HepG2 (cell line): ENCODE data around the gene FGFR3. TPM values are rescaled to one million over a fixed set of nuclear protein-coding genes. Genes with fewer than 3 reads are reported as not detected.
A peak's percentile ranks its signal among the peaks of the same experiment; 100 is the strongest.

Source experiments
- ADNP ChIP-seq: sonication (generic); formaldehyde crosslinking; IDR thresholded peaks from 2 replicates; pipeline ENCODE4 v1.4.0; 2020; ENCODE audit warnings: missing genetic modification reagents
- ATRX ChIP-seq: sonication (generic); formaldehyde crosslinking; IDR thresholded peaks from 2 replicates; pipeline ENCODE4 v1.4.0; 2020; ENCODE audit warnings: missing genetic modification reagents, borderline replicate concordance
- BCL6 ChIP-seq: IDR thresholded peaks from 2 replicates; pipeline ENCODE4 v1.6.1; 2016; ENCODE audit warnings: missing genetic modification reagents, missing compliant biosample characterization
- DBP ChIP-seq: sonication (generic); formaldehyde crosslinking; IDR thresholded peaks from 2 replicates; pipeline ENCODE4 v1.4.0; 2020; ENCODE audit warnings: missing genetic modification reagents; ENCODE audit errors: not compliant biosample characterization
- FOXJ3 ChIP-seq: sonication (generic); formaldehyde crosslinking; IDR thresholded peaks from 2 replicates; pipeline ENCODE4 v1.4.0; 2020; ENCODE audit warnings: missing genetic modification reagents, mild to moderate bottlenecking, borderline replicate concordance
- FOXK2 ChIP-seq: fragments of 450-650 bp; IDR thresholded peaks from 2 replicates; pipeline ENCODE4 v1.6.1; 2016
- PCBP1 ChIP-seq: fragments of 200-400 bp; formaldehyde crosslinking; IDR thresholded peaks from 2 replicates; pipeline ENCODE4 v1.6.1; 2017; ENCODE audit warnings: mild to moderate bottlenecking, low read depth, low read length, borderline replicate concordance
- PHF8 ChIP-seq: sonication (generic); formaldehyde crosslinking; IDR thresholded peaks from 2 replicates; pipeline ENCODE4 v1.5.0; 2020; ENCODE audit warnings: missing genetic modification reagents
- POGK ChIP-seq: sonication (generic); formaldehyde crosslinking; conservative IDR thresholded peaks from 2 replicates; pipeline ENCODE4 v1.8.0; 2022; ENCODE audit warnings: mild to moderate bottlenecking, moderate library complexity, missing genetic modification reagents
- PRDM10 ChIP-seq: sonication (generic); formaldehyde crosslinking; IDR thresholded peaks from 2 replicates; pipeline ENCODE4 v1.4.0; 2020; ENCODE audit warnings: low read depth, missing genetic modification reagents
- SP5 ChIP-seq: IDR thresholded peaks from 2 replicates; pipeline ENCODE4 v1.6.1; 2016; ENCODE audit warnings: low read depth, borderline replicate concordance
- STAT6 ChIP-seq: sonication (generic); formaldehyde crosslinking; IDR thresholded peaks from 2 replicates; pipeline ENCODE4 v1.4.0; 2020; ENCODE audit warnings: missing genetic modification reagents, mild to moderate bottlenecking, borderline replicate concordance
- TAF1 ChIP-seq: sonication (generic); formaldehyde crosslinking; IDR thresholded peaks from 2 replicates; pipeline ENCODE4 v1.4.0; 2020; ENCODE audit warnings: missing genetic modification reagents
- ZIK1 ChIP-seq: sonication (generic); formaldehyde crosslinking; IDR thresholded peaks from 2 replicates; pipeline ENCODE4 v1.5.0; 2020; ENCODE audit warnings: mild to moderate bottlenecking, low read depth, missing genetic modification reagents, borderline replicate concordance
- ZNF18 ChIP-seq: sonication (generic); formaldehyde crosslinking; IDR thresholded peaks from 2 replicates; pipeline ENCODE4 v1.8.0; 2022; ENCODE audit warnings: mild to moderate bottlenecking, missing genetic modification reagents; ENCODE audit not compliant: insufficient replicate concordance
- polyA plus RNA-seq, 8 experiments: library from polyadenylated mRNA; depleted of rRNA in 3 of 8; stranded (reverse) in 7 of 8; unstranded in 1 of 8; fragments of >200 nt; fragmentation: Illumina TruSeq in 4 of 8; extraction: Trizol in 4 of 8; gene quantifications; 2 replicates each; pipeline versions ENCODE4 v1.2.1 to v1.2.3, GENCODE V29; 2011 to 2016; ENCODE audit warnings: low read depth in 4 of 8, missing spikeins in 1 of 8, mixed read lengths in 1 of 8; ENCODE audit not compliant: insufficient read depth in 1 of 8
- total RNA-seq, 5 experiments: library from RNA; depleted of rRNA; stranded (reverse); fragments of >200 nt; fragmentation: Illumina TruSeq; extraction: Trizol; gene quantifications; 2 replicates each; pipeline ENCODE4 v1.2.3, GENCODE V29; 2016; ENCODE audit warnings: low read depth in 1 of 5

The FGFR3 gene
- total and polyA plus RNA-seq, 2 of the 13 experiments (the other 11 are each of a cell fraction or from before 2014, with no cell fraction given), result 103 to 109 TPM

- TF ChIP-seq ADNP (CRISPR knock-in tag) (no peak), FOXK2 (no peak), BCL6 (CRISPR knock-in tag) (no peak), ZNF18 (no peak), PRDM10 (CRISPR knock-in tag) (no peak), TAF1 (peak; percentile 38; the same call in 1 of the 2 replicates), PHF8 (0 out of 2 replicates have a peak, but pooled peaks have one; percentile 15), STAT6 (CRISPR knock-in tag) (no peak), FOXJ3 (CRISPR knock-in tag) (no peak), POGK (CRISPR knock-in tag) (no peak), ZIK1 (CRISPR knock-in tag) (no peak), PCBP1 (no peak), ATRX (CRISPR knock-in tag) (no peak), SP5 (CRISPR knock-in tag) (no peak), DBP (no peak)
Measured at GRCh38 chr4:1793940-1794808, 1.1 kb downstream of the FGFR3 start (continued).
